ENCODE data around the gene CRYBG3. TPM values are rescaled to one million over a fixed set of nuclear protein-coding genes. Genes with fewer than 3 reads are reported as not detected.
A peak's percentile ranks its signal among the peaks of the same experiment; 100 is the strongest.

Gene CRYBG3
- total and polyA plus RNA-seq, 4 donors: 1.1 to 9.5 (median 2.5) TPM

- no peak overlapping the region for H3K27ac ChIP-seq (ENCODE audit: low read depth in 1 of 2, low read length in 2 of 2)
- H3K4me1 ChIP-seq (ENCODE audit: control insufficient read depth in 4 of 4, insufficient read depth in 4 of 4, low read length in 3 of 4): no peaks in the 10 kb centered on the region
- TF ChIP-seq RXRA (IDR thresholded peaks at IDR 0.05) (peak in 1 of 2 donors; percentile 24), EGR1 (IDR thresholded peaks at IDR 0.05; ENCODE audit: low read depth in 2 of 2) (no peak), TAF1 (conservative IDR thresholded peaks at IDR 0.05) (no peak), NR2F2 (IDR thresholded peaks at IDR 0.05) (peak; percentile 51)
- no peak overlapping the region for H3K4me3 ChIP-seq (ENCODE audit: low read depth in 1 of 3, low read length in 3 of 3)
- no peak overlapping the region for H3K9ac ChIP-seq (ENCODE audit: low read depth in 1 of 2, low read length in 2 of 2)
- H3K9me3 ChIP-seq (ENCODE audit: control insufficient read depth in 4 of 4, low read length in 3 of 4): no peaks in the 10 kb centered on the region
- DNase-seq (ENCODE audit: low spot score): no peak
- H3K27me3 ChIP-seq (ENCODE audit: control insufficient read depth in 4 of 4, insufficient read depth in 4 of 4, low read length in 3 of 4): no peaks in the 10 kb centered on the region
- peaks cover 15 to 67% (median 33%) of the 10 kb centered on the region in 4 donors for H3K36me3 ChIP-seq (ENCODE audit: control insufficient read depth in 4 of 4, insufficient read depth in 3 of 4, low read depth in 1 of 4, low read length in 3 of 4)
- WGBS: 92% methylated on average over 3 of the region's 3 CpGs
These were observed 130.5 kb downstream of the CRYBG3 start for GRCh38 chr3:97952280-97952679.

DNA sequence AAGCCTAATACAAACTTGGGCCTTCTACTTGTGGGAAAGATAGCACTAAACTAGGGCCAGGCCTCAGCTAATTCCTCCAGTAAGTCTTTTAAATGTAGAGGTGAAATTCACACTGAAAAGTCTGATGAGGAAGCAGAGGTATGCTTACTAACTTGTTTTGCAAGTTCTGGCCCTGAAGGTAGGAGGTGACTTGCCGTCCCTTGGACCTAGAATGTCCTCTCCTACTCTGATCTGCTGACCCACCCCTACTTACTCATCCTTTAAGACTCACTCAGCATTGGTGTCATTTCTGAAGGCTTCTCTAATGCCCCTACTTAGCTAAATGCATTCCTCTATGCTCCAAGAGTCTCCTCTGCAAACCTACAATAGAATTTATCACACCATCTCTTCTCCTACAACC is 131.1 kb downstream of the CRYBG3 start:
- Histone ChIP-seq H3K27ac (ENCODE audit: low read depth in 1 of 2, low read length in 2 of 2) (no peak overlapping the region), H3K4me1 (ENCODE audit: control insufficient read depth in 4 of 4, insufficient read depth in 4 of 4, low read length in 3 of 4) (no peaks in the 10 kb centered on the region), H3K36me3 (ENCODE audit: control insufficient read depth in 4 of 4, insufficient read depth in 3 of 4, low read depth in 1 of 4, low read length in 3 of 4) (peaks cover 13 to 69% (median 32%) of the 10 kb centered on the region in 4 donors), H3K9me3 (ENCODE audit: control insufficient read depth in 4 of 4, low read length in 3 of 4) (no peaks in the 10 kb centered on the region), H3K27me3 (ENCODE audit: control insufficient read depth in 4 of 4, insufficient read depth in 4 of 4, low read length in 3 of 4) (no peaks in the 10 kb centered on the region), H3K4me3 (ENCODE audit: low read depth in 1 of 3, low read length in 3 of 3) (no peak overlapping the region), H3K9ac (ENCODE audit: low read depth in 1 of 2, low read length in 2 of 2) (no peak overlapping the region)
- TF ChIP-seq EGR1 (IDR thresholded peaks at IDR 0.05; ENCODE audit: low read depth in 2 of 2) (no peak), SP1 (IDR thresholded peaks at IDR 0.05) (no peak), FOXA2 (IDR thresholded peaks at IDR 0.05) (no peak), ATF3 (IDR thresholded peaks at IDR 0.05) (no peak)
- TF ChIP-seq, protein P1, sequence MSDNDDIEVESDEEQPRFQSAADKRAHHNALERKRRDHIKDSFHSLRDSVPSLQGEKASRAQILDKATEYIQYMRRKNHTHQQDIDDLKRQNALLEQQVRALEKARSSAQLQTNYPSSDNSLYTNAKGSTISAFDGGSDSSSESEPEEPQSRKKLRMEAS (IDR thresholded peaks at IDR 0.05): no peak
- DNase-seq (ENCODE audit: low spot score): no peak
- WGBS: 96% methylated on average over 1 of the region's 1 CpG

DNA sequence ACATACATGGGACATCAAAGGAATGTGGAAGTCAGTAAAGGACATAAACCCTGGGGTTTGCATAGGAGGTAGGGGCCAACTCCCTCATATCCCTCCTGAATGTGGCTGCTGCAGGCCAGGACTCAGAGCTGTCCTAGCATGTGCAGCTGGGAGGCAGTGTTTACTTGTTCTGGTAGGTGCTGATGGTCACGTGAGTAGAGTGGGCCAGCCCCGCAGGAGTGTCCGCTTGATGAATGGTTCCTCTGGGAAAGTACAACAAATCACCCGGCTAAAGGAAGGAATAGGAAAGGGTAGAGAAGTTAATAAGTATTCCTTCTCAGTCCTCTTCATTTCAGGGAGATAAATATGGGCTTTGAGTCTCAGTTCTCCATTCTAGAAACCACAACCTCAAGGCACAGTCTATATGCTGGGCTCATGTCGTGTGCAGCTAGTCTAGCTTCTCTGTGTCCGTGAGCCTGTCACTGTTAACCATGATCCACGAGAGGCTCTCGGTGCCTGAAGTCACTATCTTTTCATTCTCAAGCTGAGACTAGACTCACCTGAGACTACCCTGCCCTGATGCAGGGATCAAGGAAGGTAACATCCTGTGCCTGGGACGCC is 132.5 kb downstream of the CRYBG3 start:
- H3K27ac ChIP-seq (ENCODE audit: low read depth in 1 of 2, low read length in 2 of 2): no peak overlapping the region
- no peaks in the 10 kb centered on the region for H3K4me1 ChIP-seq (ENCODE audit: control insufficient read depth in 4 of 4, insufficient read depth in 4 of 4, low read length in 3 of 4)
- 92% methylated on average over 9 of the region's 9 CpGs for WGBS
- H3K9me3 ChIP-seq (ENCODE audit: control insufficient read depth in 4 of 4, low read length in 3 of 4): no peaks in the 10 kb centered on the region
- H3K4me3 ChIP-seq (ENCODE audit: low read depth in 1 of 3, low read length in 3 of 3): no peak overlapping the region
- TF ChIP-seq GABPA (IDR thresholded peaks at IDR 0.05 in 1 of 2, conservative IDR thresholded peaks at IDR 0.05 in 1 of 2) (no peak), NR2F2 (IDR thresholded peaks at IDR 0.05) (no peak), TAF1 (conservative IDR thresholded peaks at IDR 0.05) (no peak), RXRA (IDR thresholded peaks at IDR 0.05) (no peak), EGR1 (IDR thresholded peaks at IDR 0.05; ENCODE audit: low read depth in 2 of 2) (no peak), SP1 (IDR thresholded peaks at IDR 0.05) (no peak), JUND (IDR thresholded peaks at IDR 0.05) (no peak), FOXA1 (IDR thresholded peaks at IDR 0.05) (no peak), ZBTB33 (IDR thresholded peaks at IDR 0.05) (no peak), RAD21 (IDR thresholded peaks at IDR 0.05) (no peak), REST (IDR thresholded peaks at IDR 0.05) (no peak), FOXA2 (IDR thresholded peaks at IDR 0.05) (no peak), YY1 (IDR thresholded peaks at IDR 0.05) (no peak), HNF4A (conservative IDR thresholded peaks at IDR 0.05) (no peak), ATF3 (IDR thresholded peaks at IDR 0.05) (no peak), HNF4G (IDR thresholded peaks at IDR 0.05) (no peak)
- TF ChIP-seq, protein P2, sequence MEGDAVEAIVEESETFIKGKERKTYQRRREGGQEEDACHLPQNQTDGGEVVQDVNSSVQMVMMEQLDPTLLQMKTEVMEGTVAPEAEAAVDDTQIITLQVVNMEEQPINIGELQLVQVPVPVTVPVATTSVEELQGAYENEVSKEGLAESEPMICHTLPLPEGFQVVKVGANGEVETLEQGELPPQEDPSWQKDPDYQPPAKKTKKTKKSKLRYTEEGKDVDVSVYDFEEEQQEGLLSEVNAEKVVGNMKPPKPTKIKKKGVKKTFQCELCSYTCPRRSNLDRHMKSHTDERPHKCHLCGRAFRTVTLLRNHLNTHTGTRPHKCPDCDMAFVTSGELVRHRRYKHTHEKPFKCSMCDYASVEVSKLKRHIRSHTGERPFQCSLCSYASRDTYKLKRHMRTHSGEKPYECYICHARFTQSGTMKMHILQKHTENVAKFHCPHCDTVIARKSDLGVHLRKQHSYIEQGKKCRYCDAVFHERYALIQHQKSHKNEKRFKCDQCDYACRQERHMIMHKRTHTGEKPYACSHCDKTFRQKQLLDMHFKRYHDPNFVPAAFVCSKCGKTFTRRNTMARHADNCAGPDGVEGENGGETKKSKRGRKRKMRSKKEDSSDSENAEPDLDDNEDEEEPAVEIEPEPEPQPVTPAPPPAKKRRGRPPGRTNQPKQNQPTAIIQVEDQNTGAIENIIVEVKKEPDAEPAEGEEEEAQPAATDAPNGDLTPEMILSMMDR (IDR thresholded peaks at IDR 0.05; ENCODE audit: low read depth, low read length, missing input control): no peak
- TF ChIP-seq, protein P1 (IDR thresholded peaks at IDR 0.05): no peak
- H3K9ac ChIP-seq (ENCODE audit: low read depth in 1 of 2, low read length in 2 of 2): no peak overlapping the region
- DNase-seq (ENCODE audit: low spot score): no peak
- peaks cover 14 to 54% (median 28%) of the 10 kb centered on the region in 4 donors for H3K36me3 ChIP-seq (ENCODE audit: control insufficient read depth in 4 of 4, insufficient read depth in 3 of 4, low read depth in 1 of 4, low read length in 3 of 4)
- no peaks in the 10 kb centered on the region for H3K27me3 ChIP-seq (ENCODE audit: control insufficient read depth in 4 of 4, insufficient read depth in 4 of 4, low read length in 3 of 4)
